Tibial nerve (tissue), 4 donors: ENCODE data around the gene HPS4.

Source experiments
- CTCF ChIP-seq, 5 experiments: fragments of 200-600 bp in 3 of 5; fragments of 450-650 bp in 2 of 5; sonication (generic) in 3 of 5; IDR thresholded peaks; one replicate each; pipeline ENCODE4 v1.5.1; 2016 to 2019; ENCODE audit warnings: antibody characterized with exemption in 5 of 5, mild to moderate bottlenecking in 3 of 5, moderate library complexity in 2 of 5
- EP300 ChIP-seq, 2 donors: sonication (generic); formaldehyde crosslinking; IDR thresholded peaks; one replicate each; pipeline ENCODE4 v1.6.1; 2017; ENCODE audit warnings: antibody characterized with exemption in 2 of 2, mild to moderate bottlenecking in 1 of 2
- POLR2A ChIP-seq, 2 donors: fragments of 450-650 bp; IDR thresholded peaks; one replicate each; pipeline ENCODE4 v1.6.1; 2017; ENCODE audit warnings: antibody characterized with exemption in 2 of 2, mild to moderate bottlenecking in 2 of 2, moderate library complexity in 2 of 2

DNA sequence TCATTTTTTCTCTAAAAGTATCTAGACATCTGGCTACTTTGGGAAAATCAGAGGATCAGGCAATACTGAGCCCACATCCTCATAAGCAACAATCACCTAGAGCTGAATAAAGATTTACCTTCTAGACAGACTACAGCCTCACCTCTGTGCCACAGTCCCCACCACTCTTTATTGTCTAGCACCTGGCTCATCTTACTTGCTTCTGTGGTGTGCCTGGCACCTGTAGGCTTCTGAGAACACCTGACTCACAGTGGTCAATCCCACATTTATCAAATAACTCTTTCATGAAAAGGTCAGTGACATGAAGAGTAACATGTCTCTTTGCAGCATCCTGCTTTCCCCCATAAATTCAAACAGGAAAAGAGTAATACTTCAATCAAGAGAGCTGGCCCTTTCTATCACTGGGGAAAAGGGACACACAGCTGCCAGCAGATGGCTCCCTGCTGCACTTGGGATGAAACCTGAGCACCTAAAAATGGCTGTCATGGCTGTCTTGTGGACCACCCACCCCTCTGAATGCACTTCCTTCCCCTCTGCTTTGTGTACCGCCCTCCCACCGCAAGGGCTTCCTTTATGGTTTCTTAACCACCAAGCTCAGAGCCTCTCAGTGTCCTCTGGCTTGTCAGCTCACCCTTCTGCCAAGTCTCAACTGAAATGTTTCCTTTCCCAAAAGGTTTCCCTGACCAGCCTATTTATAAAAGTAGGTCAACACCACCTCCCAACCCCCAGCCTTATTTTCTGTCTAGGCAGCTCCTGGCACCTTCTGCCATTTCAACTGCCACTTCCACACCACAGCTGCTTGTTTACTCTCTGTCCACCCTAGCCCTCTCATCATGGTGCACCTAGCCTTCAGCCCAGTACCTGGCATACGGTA lies 19.3 kb upstream of the HPS4 start:
- no peak for TF ChIP-seq EP300 (IDR thresholded peaks at IDR 0.05)
- TF ChIP-seq POLR2A (IDR thresholded peaks at IDR 0.05), result no peak
- peak in 1 of 5 experiments; percentile 9 for TF ChIP-seq CTCF (IDR thresholded peaks at IDR 0.05)
